Activated CD4-positive, alpha-beta T cell treated with anti-CD3 and anti-CD28 coated beads, Interleukin-2, amount 10 ng/mL, durations not matched to agents 7 days and 5 days (primary cell): ENCODE data around the gene DOP1A. TPM values are rescaled to one million over a fixed set of nuclear protein-coding genes. Genes with fewer than 3 reads are reported as not detected.
A peak's percentile ranks its signal among the peaks of the same experiment; 100 is the strongest.

Source experiments
- CTCF ChIA-PET: fragments of 350-600 bp; sonication (Branson Sonifier 250); formaldehyde crosslinking; loops from one replicate; lab custom pipeline; 2021; ENCODE audit warnings: antibody characterized with exemption; lab: Charles Lee
- POLR2A ChIA-PET: fragments of 350-600 bp; sonication (Branson Sonifier 250); formaldehyde crosslinking; loops from one replicate; lab custom pipeline; 2021; ENCODE audit warnings: antibody characterized with exemption; lab: Charles Lee
- DNase-seq: peaks from one replicate; pipeline ENCODE4 v3.0.0-alpha.2; 2020
- H3K27ac Mint-ChIP-seq: one replicate; pipeline ENCODE4 v1.8.0; 2021; ENCODE audit warnings: mild to moderate bottlenecking, moderate library complexity, mixed read lengths
- H3K27me3 Mint-ChIP-seq: one replicate; pipeline ENCODE4 v1.8.0; 2021; ENCODE audit warnings: mixed read lengths
- H3K36me3 Mint-ChIP-seq: one replicate; pipeline ENCODE4 v1.8.0; 2021; ENCODE audit warnings: low read depth, mixed read lengths
- H3K4me1 Mint-ChIP-seq: one replicate; pipeline ENCODE4 v1.8.0; 2021; ENCODE audit warnings: mixed read lengths
- H3K4me3 Mint-ChIP-seq: one replicate; pipeline ENCODE4 v1.8.0; 2021; ENCODE audit warnings: mild to moderate bottlenecking, moderate library complexity, mixed read lengths
- H3K9me3 Mint-ChIP-seq: one replicate; pipeline ENCODE4 v1.8.0; 2021; ENCODE audit warnings: mixed read lengths
- total RNA-seq, 2 experiments: library from RNA; stranded (reverse); gene quantifications; one replicate each; pipeline ENCODE4 v1.2.3, GENCODE V29; 2021

The DOP1A gene
- total RNA-seq: 10 to 100 TPM; 15.4 to 18.5 TPM

- ChIA-PET POLR2A (no interaction called here), CTCF (interaction anchor here (0.6 to 3.8 kb wide), 29 partner anchors 8 to 1236 kb away, joined by 3 to 59 read pairs (median 5); partner anchors contain the start of genes CEP162, PGM3, PRSS35 and RWDD2A)
- peak within 1 kb of the TSS; percentile 88 for H3K27ac Mint-ChIP-seq
- H3K4me1 Mint-ChIP-seq: peaks cover 47% of the 10 kb centered on the region
- H3K27me3 Mint-ChIP-seq: no peaks in the 10 kb centered on the region
- H3K36me3 Mint-ChIP-seq: no peaks in the 10 kb centered on the region
- DNase-seq: peak; percentile 96
- no peaks in the 10 kb centered on the region for H3K9me3 Mint-ChIP-seq
- H3K4me3 Mint-ChIP-seq: peak within 1 kb of the TSS; percentile 88
Observed at GRCh38 chr6:83067448-83068439, at the start of gene DOP1A. Gene DOP1A (plus strand): TSS chr6:83067671. CDS start chr6:83096978, 29,307 bp downstream.

DNA sequence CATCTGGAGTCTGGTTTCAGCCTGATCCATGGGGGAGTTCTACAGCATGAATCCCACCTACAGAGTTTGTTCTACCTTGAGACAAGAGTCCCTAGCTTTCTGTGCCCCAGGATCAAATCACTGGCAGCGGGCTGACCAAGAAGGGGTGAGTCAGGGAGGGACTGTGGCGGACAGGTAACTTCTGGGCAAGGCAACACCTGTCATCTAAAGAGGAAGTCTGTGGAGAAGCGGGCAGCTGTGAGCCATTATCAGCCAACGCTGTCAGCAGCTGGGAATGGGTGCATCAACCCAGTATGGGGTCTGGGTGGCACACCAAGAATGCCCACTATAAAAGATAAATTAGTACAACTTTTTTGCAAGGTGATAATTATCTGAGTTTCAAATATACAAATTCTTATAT lies 47.7 kb upstream of the DOP1A start:
- Mint-ChIP-seq H3K36me3 (peaks cover 20% of the 10 kb centered on the region), H3K9me3 (peaks cover 9% of the 10 kb centered on the region), H3K4me1 (no peaks in the 10 kb centered on the region), H3K4me3 (no peak overlapping the region), H3K27ac (no peak overlapping the region), H3K27me3 (no peaks in the 10 kb centered on the region)
- POLR2A ChIA-PET: no interaction called here
- no peak for DNase-seq
- CTCF ChIA-PET: no interaction called here

DNA sequence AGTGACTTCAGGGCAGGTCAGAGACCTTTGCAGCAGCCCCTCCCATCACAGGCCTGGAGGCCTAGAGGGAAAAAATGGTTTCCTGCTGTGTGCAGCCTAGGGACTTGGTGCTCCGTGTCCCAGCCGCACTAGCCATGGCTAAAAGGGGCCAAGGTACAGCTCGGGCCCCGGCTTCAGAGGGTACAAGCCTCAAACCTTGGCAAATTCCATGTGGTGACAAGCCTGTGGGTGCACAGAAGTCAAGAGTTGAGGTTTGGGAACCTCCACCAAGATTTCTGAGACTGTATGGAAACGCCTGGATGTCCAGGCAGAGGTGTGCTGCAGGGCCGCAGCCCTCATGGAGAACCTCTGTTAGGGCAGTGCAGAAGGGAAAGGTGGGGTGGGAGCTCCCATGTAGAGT lies 35.8 kb upstream of the DOP1A start:
- Mint-ChIP-seq H3K4me1 (no peaks in the 10 kb centered on the region), H3K9me3 (peaks cover 28% of the 10 kb centered on the region), H3K27me3 (no peaks in the 10 kb centered on the region), H3K27ac (no peak overlapping the region), H3K4me3 (no peak overlapping the region), H3K36me3 (peaks cover 39% of the 10 kb centered on the region)
- POLR2A ChIA-PET: no interaction called here
- no peak for DNase-seq
- CTCF ChIA-PET: no interaction called here

- H3K36me3 Mint-ChIP-seq: peaks cover 13% of the 10 kb centered on the region
- H3K27me3 Mint-ChIP-seq: no peaks in the 10 kb centered on the region
- POLR2A ChIA-PET: no interaction called here
- no peaks in the 10 kb centered on the region for H3K4me1 Mint-ChIP-seq
- DNase-seq: no peak
- CTCF ChIA-PET: no interaction called here
- no peak overlapping the region for H3K4me3 Mint-ChIP-seq
- no peak overlapping the region for H3K27ac Mint-ChIP-seq
- H3K9me3 Mint-ChIP-seq: peaks cover 11% of the 10 kb centered on the region
Observed at GRCh38 chr6:83038246-83038645, 29.2 kb upstream of the DOP1A start.

DNA sequence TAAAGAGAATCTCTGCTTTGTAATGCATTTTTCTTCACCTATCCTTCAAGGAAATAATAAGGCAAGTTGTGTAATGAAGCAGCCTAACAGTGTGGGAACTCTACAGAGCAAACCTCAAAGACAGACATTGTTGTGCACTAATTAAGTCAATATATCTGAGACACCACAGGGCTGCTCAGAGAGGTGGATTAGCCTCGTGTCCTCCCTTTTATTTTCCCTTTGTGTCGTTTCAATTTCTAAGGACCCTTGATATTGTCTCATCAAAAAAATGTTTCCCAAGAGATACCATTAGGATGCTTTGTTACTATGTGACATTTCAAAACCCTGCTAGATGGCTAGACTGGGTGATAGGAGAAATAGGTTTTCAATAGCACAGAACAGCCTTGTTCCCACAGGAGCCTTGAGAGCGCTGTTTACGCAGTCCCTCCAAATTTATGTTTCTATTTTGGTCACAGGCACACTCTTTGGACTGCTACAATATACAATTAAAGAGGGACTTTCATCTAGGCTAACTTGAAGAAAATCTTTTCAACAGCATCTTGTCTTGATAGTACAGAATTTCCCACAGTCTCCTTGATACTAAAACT lies 24.9 kb upstream of the DOP1A start:
- CTCF ChIA-PET: no interaction called here
- H3K36me3 Mint-ChIP-seq: peaks cover 2% of the 10 kb centered on the region
- POLR2A ChIA-PET: no interaction called here

DNA sequence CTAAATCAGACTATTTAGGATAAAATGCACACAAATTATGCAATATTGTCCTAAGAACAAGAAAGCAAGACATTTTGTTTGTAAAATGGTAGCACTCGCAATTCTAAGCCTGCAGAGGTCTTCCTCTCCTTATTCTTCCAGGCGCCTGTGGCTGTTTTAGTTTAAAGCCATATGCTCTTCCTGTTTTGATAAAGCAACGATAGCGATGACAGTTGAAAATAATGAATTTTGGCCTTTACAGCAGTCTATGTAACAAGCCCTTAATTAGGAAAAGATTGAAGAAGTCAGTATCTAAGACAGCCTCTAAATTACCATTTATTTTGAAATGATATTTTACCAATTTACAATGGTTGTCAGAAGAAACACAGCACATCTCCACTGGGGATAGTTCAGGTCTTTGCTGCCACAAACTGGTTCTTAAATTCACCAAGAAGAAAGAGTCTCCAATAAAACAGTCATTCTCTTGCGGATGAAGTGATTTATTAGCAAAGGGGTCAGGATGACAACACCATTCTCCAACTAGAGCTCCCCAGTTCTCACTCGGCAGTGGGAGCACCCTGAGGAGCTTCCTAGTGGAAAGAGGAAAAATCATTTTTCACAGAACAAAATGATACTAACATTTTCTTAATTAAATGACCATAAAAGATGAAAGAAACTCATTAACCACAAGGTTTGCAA lies 23.2 kb upstream of the DOP1A start:
- no peak for DNase-seq
- Mint-ChIP-seq H3K4me3 (no peak overlapping the region), H3K27me3 (no peaks in the 10 kb centered on the region), H3K27ac (no peak overlapping the region), H3K4me1 (no peaks in the 10 kb centered on the region), H3K9me3 (no peaks in the 10 kb centered on the region), H3K36me3 (peaks cover 2% of the 10 kb centered on the region)
- ChIA-PET POLR2A (no interaction called here), CTCF (no interaction called here)

More for the DNA sequence above, 24.9 kb upstream of the DOP1A start:
- Mint-ChIP-seq H3K27me3 (no peaks in the 10 kb centered on the region), H3K9me3 (no peaks in the 10 kb centered on the region), H3K4me1 (no peaks in the 10 kb centered on the region), H3K27ac (no peak overlapping the region), H3K4me3 (no peak overlapping the region)
- no peak for DNase-seq

GRCh38 chr6:83047065-83047754 lies 20.3 kb upstream of the DOP1A start:
- ChIA-PET POLR2A (no interaction called here), CTCF (interaction anchor here (0.5 to 3.5 kb wide), 2 partner anchors 17 to 19 kb away, joined by 3 to 21 read pairs; partner anchors contain the start of genes DOP1A and UBE3D)
- no peaks in the 10 kb centered on the region for H3K4me1 Mint-ChIP-seq
- no peaks in the 10 kb centered on the region for H3K27me3 Mint-ChIP-seq
- no peaks in the 10 kb centered on the region for H3K9me3 Mint-ChIP-seq
- no peak overlapping the region for H3K4me3 Mint-ChIP-seq
- peaks cover 2% of the 10 kb centered on the region for H3K36me3 Mint-ChIP-seq
- DNase-seq: no peak
- no peak overlapping the region for H3K27ac Mint-ChIP-seq

DNA sequence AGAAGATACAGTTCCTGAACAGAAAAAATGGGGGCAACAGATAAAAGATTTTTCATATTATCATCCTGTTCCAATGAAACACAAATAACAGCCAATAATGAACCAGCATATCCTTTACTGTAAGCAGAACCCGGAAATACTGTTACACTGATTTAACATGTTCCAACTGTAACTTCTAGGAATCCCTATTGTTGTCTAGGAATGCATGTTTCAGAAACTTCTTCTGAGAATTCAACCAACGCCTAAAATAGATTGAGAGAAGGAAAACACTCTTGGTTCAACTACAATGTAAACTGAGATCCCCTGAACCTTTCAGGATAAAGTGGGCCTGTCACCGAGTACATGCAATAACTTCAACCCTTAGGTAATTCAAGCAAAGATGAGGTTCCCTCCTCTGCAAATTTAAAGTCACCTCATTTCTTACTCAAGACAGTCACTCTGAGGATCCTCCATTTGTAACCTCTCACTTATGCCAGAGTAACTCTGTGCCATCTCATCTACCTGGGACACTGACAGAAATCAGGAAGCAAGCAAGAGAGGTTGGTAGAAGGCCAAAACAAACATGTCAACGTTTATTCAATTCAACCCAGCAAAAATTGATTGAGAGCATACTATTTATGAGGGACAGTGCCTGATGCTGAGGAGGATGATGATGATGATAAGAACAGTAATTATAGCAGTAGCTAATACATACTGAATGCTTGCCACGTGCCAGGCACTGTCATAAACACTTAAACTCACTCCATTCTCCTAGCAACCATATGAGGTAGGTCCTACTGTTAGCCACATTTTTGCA lies 15.9 kb upstream of the DOP1A start:
- ChIA-PET CTCF (interaction anchor here (8.9 kb wide), 1 partner anchor 15 kb away, joined by 59 read pairs; the partner anchor contains the start of genes DOP1A and UBE3D), POLR2A (no interaction called here)
- Mint-ChIP-seq H3K9me3 (no peaks in the 10 kb centered on the region), H3K36me3 (peaks cover 5% of the 10 kb centered on the region), H3K27ac (no peak overlapping the region), H3K27me3 (no peaks in the 10 kb centered on the region), H3K4me3 (no peak overlapping the region), H3K4me1 (no peaks in the 10 kb centered on the region)
- no peak for DNase-seq

DNA sequence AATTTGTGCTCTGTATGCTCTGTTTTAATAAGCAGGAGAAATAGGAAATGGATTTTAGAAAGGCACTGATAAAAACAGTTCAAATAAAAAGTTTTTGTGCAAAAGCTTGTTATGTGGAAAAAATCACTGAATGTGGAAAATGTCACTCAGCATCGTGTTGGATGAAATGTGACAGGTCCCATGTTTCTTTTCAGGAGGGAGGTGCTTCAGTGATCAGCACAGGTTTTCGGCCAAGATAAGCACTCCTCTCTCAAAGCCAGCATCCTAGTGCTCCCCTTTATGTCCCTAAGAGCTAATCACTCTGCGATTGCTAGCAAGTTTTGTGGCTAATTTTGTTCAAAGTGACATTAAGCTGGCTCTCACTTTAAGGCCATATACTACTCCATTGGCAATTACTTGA lies 13.8 kb upstream of the DOP1A start:
- Mint-ChIP-seq H3K9me3 (no peaks in the 10 kb centered on the region), H3K4me1 (no peaks in the 10 kb centered on the region), H3K36me3 (peaks cover 12% of the 10 kb centered on the region), H3K27me3 (no peaks in the 10 kb centered on the region), H3K4me3 (no peak overlapping the region), H3K27ac (no peak overlapping the region)
- ChIA-PET POLR2A (no interaction called here), CTCF (interaction anchor here (1.1 to 8.9 kb wide), 2 partner anchors 13 to 782 kb away, joined by 3 to 59 read pairs; partner anchors contain the start of genes DOP1A and UBE3D)
- no peak for DNase-seq

DNA sequence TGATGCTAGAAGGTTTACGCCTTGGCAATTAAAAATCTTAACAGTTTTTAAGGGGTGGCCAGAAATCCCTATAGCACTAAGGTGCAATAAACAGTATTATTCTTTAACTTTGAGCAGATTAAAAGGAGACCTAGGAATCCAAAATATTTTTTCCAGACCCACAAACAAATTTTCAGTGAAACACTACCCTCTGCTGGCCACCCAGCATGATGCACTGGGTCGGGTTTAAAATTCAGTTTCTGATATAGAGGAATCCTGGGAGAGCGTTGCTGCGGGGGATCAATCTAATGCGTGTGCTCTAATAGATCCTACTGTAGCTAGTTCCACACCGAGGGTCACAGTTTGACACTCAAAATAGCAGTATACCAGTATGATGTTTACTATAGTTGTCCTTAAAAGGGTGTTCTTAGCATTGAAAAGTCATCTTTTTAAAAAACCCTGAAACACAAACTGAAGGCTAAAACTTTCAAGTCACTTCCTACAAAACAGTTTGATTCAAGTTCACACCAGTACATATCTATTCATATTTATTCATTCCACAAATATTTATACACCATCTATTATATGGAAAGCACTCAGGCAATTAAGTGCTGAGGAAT lies 12.0 kb upstream of the DOP1A start:
- Mint-ChIP-seq H3K27me3 (no peaks in the 10 kb centered on the region), H3K4me1 (no peaks in the 10 kb centered on the region), H3K27ac (no peak overlapping the region), H3K4me3 (no peak overlapping the region), H3K9me3 (no peaks in the 10 kb centered on the region), H3K36me3 (peaks cover 12% of the 10 kb centered on the region)
- CTCF ChIA-PET: interaction anchor here (8.9 kb wide), 1 partner anchor 11 kb away, joined by 59 read pairs; the partner anchor contains the start of genes DOP1A and UBE3D
- POLR2A ChIA-PET: no interaction called here
- DNase-seq: peak; percentile 47

DNA sequence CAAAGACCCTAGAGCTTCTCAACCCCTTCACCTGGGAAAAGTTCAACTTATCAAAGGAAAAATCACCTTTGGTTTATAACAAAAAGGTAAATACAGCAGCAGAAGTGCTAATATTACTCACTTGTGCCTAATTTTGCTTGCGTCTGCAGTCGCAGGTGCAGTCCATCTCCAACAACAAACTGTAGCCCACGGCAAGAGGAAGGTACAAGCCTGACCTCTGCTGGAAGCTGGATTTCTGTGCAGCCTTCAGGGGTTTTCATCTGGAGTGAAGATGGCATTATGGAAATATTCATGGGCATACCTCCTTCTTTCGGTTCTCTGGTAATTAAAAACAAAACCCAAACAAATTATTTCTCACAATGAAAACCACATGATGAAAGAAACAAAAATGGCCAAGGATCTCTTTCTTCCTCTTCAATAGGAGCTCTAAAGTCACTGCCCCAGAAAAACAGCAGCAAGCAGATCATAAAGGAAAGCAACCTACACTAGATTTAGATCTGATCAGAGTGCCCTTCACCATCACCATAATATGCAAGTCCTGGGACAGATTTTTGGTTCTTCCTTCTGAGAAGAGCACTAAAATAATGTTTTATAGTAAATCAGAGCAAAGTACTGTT lies 9.7 kb upstream of the DOP1A start:
- no peak overlapping the region for H3K27ac Mint-ChIP-seq
- ChIA-PET POLR2A (no interaction called here), CTCF (interaction anchor here (0.5 to 8.9 kb wide), 2 partner anchors 8 to 995 kb away, joined by 3 to 59 read pairs; partner anchors contain the start of genes DOP1A and UBE3D)
- H3K27me3 Mint-ChIP-seq: no peaks in the 10 kb centered on the region
- peak; percentile 35 for DNase-seq
- H3K36me3 Mint-ChIP-seq: peaks cover 10% of the 10 kb centered on the region
- no peaks in the 10 kb centered on the region for H3K9me3 Mint-ChIP-seq
- H3K4me1 Mint-ChIP-seq: no peaks in the 10 kb centered on the region
- no peak overlapping the region for H3K4me3 Mint-ChIP-seq
